Stomach (tissue), 9 donors: Measurements from ENCODE around the gene WDTC1. TPM values are rescaled to one million over a fixed set of nuclear protein-coding genes. Genes with fewer than 3 reads are reported as not detected.
"Not testable (repeated sequence)": the region's sequence is repeated elsewhere in the genome, so short reads cannot be mapped to it uniquely, and the experiment has no call there.

ENCODE experiments used
- DNase-seq, 2 donors: peaks; one replicate each; pipeline versions ENCODE4 v3.0.0 to v3.0.0-alpha.2; 2013 to 2019
- H3K27ac ChIP-seq, 5 donors: fragments of 200-600 bp in 4 of 5; sonication (generic) in 4 of 5; one replicate each; pipeline ENCODE4 v1.5.1; 2013 to 2019; ENCODE audit warnings: mild to moderate bottlenecking in 1 of 5, moderate library complexity in 1 of 5
- H3K27me3 ChIP-seq, 3 donors: fragments of 200-600 bp; sonication (generic); one replicate each; pipeline ENCODE4 v1.5.1; 2017 to 2019; ENCODE audit warnings: mixed run types in 1 of 3
- H3K36me3 ChIP-seq, 4 donors: fragments of 200-600 bp; sonication (generic); 1 replicate in 3 of 4; 2 replicates in 1 of 4; pipeline ENCODE4 v1.5.1; 2016 to 2019
- H3K4me1 ChIP-seq, 4 donors: fragments of 200-600 bp; sonication (generic); one replicate each; pipeline ENCODE4 v1.5.1; 2016 to 2019
- H3K4me3 ChIP-seq, 4 donors: fragments of 200-600 bp; sonication (generic) in 3 of 4; one replicate each; pipeline ENCODE4 v1.5.1; 2016 to 2019; ENCODE audit warnings: mild to moderate bottlenecking in 1 of 4
- H3K9me3 ChIP-seq, 4 donors: fragments of 200-600 bp; sonication (generic); one replicate each; pipeline ENCODE4 v1.5.1; 2016 to 2019
- EP300 ChIP-seq: sonication (generic); formaldehyde crosslinking; IDR thresholded peaks from one replicate; pipeline ENCODE4 v1.6.1; 2017; ENCODE audit warnings: antibody characterized with exemption
- POLR2A ChIP-seq, 4 donors: fragments of 450-650 bp; IDR thresholded peaks; one replicate each; pipeline ENCODE4 v1.6.1; 2016; ENCODE audit warnings: antibody characterized with exemption in 4 of 4, control low read depth in 2 of 4, mild to moderate bottlenecking in 1 of 4, moderate library complexity in 1 of 4
- POLR2AphosphoS5 ChIP-seq, 3 donors: sonication (generic); formaldehyde crosslinking; IDR thresholded peaks; one replicate each; pipeline ENCODE4 v1.6.1; 2016; ENCODE audit warnings: antibody characterized with exemption in 3 of 3
- whole genome bisulfite sequencing, 5 donors: extraction: QIAGEN DNeasy Blood & Tissue Kit in 3 of 5; methylation state at CpG; one replicate each; pipeline versions ENCODE4 v1.1.5 to v1.1.7; 2013 to 2018; 5-methylcytosine and 5-hydroxymethylcytosine counted together
- intact Hi-C: fragments of 100-400 bp; cut with DNase I; formaldehyde crosslinking; loops from one replicate; pipeline ENCODE4 v1.15.1; 2023; ENCODE audit warnings: low total_unique reads
- polyA plus RNA-seq, 3 donors: library from polyadenylated mRNA; stranded (reverse); fragments of 200-250 nt; gene quantifications; one replicate each; pipeline ENCODE4 v1.2.3, GENCODE V29; 2013
- total RNA-seq, 5 donors: library from RNA; depleted of rRNA; stranded (reverse); fragments of >200 nt; gene quantifications; one replicate each; pipeline versions ENCODE4 v1.1.0 to v1.2.3, GENCODE V29; 2014 to 2016
- TF ChIP-seq, protein P1 (sequence below), 7 experiments: fragments of 450-650 bp in 4 of 7; fragments of 200-600 bp in 3 of 7; sonication (generic) in 3 of 7; IDR thresholded peaks; one replicate each; pipeline ENCODE4 v1.5.1; 2016 to 2019; ENCODE audit warnings: antibody characterized with exemption in 7 of 7, control low read depth in 2 of 7, mild to moderate bottlenecking in 1 of 7
- donor health status: healthy with polysubstance abuse.
- donor health status: Bipolar disorder and iron deficiency.
- donor health status: healthy.

Gene WDTC1
- total and polyA plus RNA-seq, 8 donors = 7.8 to 51.9 (median 23.1) TPM

DNA sequence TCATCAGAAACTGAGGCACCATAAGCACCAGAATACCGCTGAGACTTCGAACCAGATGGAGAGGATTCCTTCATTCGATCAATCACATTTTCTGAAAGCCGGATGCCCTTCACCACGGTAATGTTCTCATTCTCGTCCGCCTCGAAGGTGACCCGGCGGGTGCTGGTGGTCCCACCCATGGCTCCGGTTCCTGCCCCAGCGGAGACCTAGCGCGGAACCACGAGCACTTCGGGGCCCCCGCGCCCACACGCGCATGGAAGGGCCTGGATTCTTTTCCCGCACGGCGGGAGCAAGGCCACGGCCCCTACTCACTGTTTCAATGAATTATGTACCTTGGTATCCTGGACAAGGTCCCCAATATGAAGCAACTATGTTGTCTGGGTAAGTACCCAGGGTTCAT is 33.1 kb upstream of the WDTC1 start:
- TF ChIP-seq, protein P1, sequence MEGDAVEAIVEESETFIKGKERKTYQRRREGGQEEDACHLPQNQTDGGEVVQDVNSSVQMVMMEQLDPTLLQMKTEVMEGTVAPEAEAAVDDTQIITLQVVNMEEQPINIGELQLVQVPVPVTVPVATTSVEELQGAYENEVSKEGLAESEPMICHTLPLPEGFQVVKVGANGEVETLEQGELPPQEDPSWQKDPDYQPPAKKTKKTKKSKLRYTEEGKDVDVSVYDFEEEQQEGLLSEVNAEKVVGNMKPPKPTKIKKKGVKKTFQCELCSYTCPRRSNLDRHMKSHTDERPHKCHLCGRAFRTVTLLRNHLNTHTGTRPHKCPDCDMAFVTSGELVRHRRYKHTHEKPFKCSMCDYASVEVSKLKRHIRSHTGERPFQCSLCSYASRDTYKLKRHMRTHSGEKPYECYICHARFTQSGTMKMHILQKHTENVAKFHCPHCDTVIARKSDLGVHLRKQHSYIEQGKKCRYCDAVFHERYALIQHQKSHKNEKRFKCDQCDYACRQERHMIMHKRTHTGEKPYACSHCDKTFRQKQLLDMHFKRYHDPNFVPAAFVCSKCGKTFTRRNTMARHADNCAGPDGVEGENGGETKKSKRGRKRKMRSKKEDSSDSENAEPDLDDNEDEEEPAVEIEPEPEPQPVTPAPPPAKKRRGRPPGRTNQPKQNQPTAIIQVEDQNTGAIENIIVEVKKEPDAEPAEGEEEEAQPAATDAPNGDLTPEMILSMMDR (IDR thresholded peaks at IDR 0.05) = no peak
- TF ChIP-seq POLR2AphosphoS5 (IDR thresholded peaks at IDR 0.05) (no peak), EP300 (no peak), POLR2A (IDR thresholded peaks at IDR 0.05) (no peak)
- H3K27me3 ChIP-seq = no peaks in the 10 kb centered on the region
- no peak overlapping the region for H3K4me3 ChIP-seq
- H3K9me3 ChIP-seq = no peaks in the 10 kb centered on the region
- DNase-seq = no peak
- intact Hi-C loops = no loop called here
- H3K36me3 ChIP-seq = no peaks in the 10 kb centered on the region
- peaks cover 0 to 5% (median 0%) of the 10 kb centered on the region in 4 donors for H3K4me1 ChIP-seq
- H3K27ac ChIP-seq = no peak overlapping the region
- WGBS, 5 donors = 92 to 95% (median 94%) methylated on average over 24 of the region's 24 CpGs

DNA sequence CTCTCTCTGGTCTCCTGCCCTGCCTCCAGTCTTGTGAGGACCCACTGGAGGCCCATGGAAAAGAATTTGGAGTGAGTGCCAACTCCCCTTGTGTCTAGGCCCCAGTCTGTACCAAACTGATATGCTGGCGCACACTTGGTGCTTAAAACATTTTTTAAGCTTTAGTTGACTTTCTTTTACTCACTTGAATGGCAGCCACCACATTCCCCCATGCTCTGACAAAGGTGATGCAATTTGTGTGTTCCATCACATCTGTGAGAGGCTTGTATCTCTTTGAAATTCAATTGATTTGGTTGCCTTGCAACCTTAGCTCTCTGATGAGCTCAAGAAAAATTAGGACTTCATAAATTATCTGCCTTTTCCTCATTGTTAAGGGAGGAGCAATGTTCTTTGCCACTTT is 30.5 kb upstream of the WDTC1 start:
- DNase-seq = no peak
- H3K9me3 ChIP-seq = no peaks in the 10 kb centered on the region
- H3K27me3 ChIP-seq = no peaks in the 10 kb centered on the region
- H3K27ac ChIP-seq = no peak overlapping the region
- TF ChIP-seq EP300 (no peak), POLR2AphosphoS5 (IDR thresholded peaks at IDR 0.05) (no peak), POLR2A (IDR thresholded peaks at IDR 0.05) (no peak)
- TF ChIP-seq, protein P1 (IDR thresholded peaks at IDR 0.05) = no peak
- H3K4me3 ChIP-seq = no peak overlapping the region
- intact Hi-C loops = no loop called here
- no peaks in the 10 kb centered on the region for H3K36me3 ChIP-seq
- 91 to 100% (median 93%) methylated on average over 1 of the region's 1 CpG for WGBS, 5 donors
- H3K4me1 ChIP-seq = no peaks in the 10 kb centered on the region

DNA sequence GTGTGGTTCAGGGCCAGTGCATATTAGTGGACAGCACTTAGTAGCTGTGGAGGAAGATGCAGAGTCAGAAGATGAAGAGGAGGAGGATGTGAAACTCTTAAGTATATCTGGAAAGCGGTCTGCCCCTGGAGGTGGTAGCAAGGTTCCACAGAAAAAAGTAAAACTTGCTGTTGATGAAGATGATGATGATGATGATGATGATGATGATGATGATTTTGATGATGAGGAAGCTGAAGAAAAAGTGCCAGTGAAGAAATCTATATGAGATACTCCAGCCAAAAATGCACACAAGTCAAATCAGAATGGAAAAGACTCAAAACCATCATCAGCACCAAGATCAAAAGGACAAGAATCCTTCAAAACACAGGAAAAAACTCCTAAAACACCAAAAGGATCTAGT is 27.2 kb upstream of the WDTC1 start:
- H3K9me3 ChIP-seq, DNase-seq, H3K27ac ChIP-seq, intact Hi-C loops, H3K4me3 ChIP-seq, H3K36me3 ChIP-seq, H3K27me3 ChIP-seq, H3K4me1 ChIP-seq: not testable (repeated sequence)
- 50 to 86% (median 72%) methylated on average over 1 of the region's 1 CpG for WGBS, 5 donors

DNA sequence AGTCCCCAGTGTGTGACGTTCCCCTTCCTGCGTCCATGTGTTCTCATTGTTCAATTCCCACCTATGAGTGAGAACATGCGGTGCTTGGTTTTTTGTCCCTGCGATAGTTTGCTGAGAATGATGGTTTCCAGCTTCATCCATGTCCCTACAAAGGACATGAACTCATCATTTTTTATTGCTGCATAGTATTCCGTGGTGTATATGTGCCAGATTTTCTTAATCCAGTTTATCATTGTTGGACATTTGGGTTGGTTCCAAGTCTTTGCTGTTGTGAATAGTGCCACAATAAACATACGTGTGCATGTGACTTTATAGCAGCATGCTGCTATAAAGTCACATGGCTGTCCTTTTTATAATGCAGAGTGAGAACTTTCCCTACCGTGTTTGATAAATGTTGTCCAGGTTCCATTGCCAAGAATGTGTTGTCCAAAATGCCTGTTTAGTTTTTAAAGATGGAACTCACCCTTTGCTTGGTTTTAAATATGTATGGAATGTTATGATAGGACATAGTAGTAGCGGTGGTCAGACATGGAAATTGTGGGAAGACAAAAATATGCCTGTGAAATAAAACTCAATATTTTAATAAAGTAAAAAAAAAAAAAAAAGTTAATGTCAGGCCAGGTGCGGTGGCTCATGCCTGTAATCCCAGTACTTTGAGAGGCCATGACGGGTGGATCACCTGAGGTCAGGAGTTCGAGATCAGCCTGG is 26.1 kb upstream of the WDTC1 start:
- H3K27ac ChIP-seq, H3K4me1 ChIP-seq, H3K27me3 ChIP-seq, intact Hi-C loops, H3K36me3 ChIP-seq, H3K4me3 ChIP-seq, DNase-seq, H3K9me3 ChIP-seq: not testable (repeated sequence)
- WGBS, 5 donors = 86 to 93% (median 91%) methylated on average over 11 of the region's 11 CpGs

DNA sequence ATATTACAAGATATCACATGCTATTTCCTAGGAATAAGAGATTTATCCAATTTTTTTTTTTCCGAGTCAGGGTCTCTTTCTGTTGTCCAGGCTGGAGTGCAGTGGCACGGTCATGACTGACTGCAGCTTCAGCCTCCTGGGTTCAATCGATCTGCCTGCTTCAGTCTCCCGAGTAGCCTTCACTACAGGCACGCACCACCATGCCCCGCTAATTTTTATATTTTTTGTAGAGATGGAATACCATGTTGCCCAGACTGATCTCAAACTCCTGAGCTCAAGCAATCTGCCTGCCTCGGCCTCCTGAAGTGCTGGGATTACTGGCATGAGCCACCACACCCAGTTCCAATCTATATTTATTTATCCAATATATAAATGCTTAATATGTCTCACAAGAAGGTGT is 18.0 kb upstream of the WDTC1 start:
- Histone ChIP-seq H3K27me3 (no peaks in the 10 kb centered on the region), H3K4me3 (no peak overlapping the region), H3K9me3 (no peaks in the 10 kb centered on the region), H3K4me1 (no peaks in the 10 kb centered on the region), H3K36me3 (no peaks in the 10 kb centered on the region), H3K27ac (no peak overlapping the region)
- 87 to 92% (median 90%) methylated on average over 7 of the region's 7 CpGs for WGBS, 5 donors
- DNase-seq = no peak
- TF ChIP-seq POLR2AphosphoS5 (IDR thresholded peaks at IDR 0.05) (no peak), POLR2A (IDR thresholded peaks at IDR 0.05) (no peak)
- intact Hi-C loops = no loop called here

DNA sequence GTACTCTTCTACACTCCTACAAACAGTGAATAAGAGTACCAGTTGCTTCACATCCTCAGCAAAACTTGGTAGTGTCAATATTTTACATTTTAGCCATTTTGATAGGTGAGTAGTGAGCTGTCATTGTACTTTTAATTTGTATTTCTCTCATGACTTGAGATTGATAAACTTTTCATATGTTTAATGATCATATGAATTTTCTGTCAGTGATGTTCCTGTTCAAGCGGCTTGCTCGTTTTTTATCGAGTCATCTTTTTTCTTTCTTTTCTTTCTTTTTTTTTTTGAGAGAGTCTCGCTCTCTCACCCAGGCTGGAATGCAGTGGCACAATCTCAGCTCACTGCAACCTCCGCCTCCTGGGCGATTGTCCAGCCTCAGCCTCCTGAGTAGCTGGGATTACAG is 17.0 kb upstream of the WDTC1 start:
- no peaks in the 10 kb centered on the region for H3K4me1 ChIP-seq
- H3K36me3 ChIP-seq = no peaks in the 10 kb centered on the region
- DNase-seq = no peak
- H3K9me3 ChIP-seq = no peaks in the 10 kb centered on the region
- intact Hi-C loops = no loop called here
- 84 to 97% (median 95%) methylated on average over 6 of the region's 6 CpGs for WGBS, 5 donors
- no peaks in the 10 kb centered on the region for H3K27me3 ChIP-seq
- TF ChIP-seq EP300 (no peak), POLR2AphosphoS5 (IDR thresholded peaks at IDR 0.05) (no peak), POLR2A (IDR thresholded peaks at IDR 0.05) (no peak)
- TF ChIP-seq, protein P1 (IDR thresholded peaks at IDR 0.05) = no peak
- H3K27ac ChIP-seq = no peak overlapping the region
- H3K4me3 ChIP-seq = no peak overlapping the region
